LNCaP clone FGC (cell line): ENCODE results near the gene LRRC71.

ENCODE experiments used
- DNase-seq: peaks from one replicate; pipeline ENCODE4 v3.0.0-alpha.2; 2011; ENCODE audit warnings: low read depth
- H3K4me3 ChIP-seq: 2 replicates; pipeline ENCODE4 v1.5.1; 2011; ENCODE audit warnings: mild to moderate bottlenecking, low read depth, low read length, control low read depth
- CTCF ChIP-seq: IDR thresholded peaks from 2 replicates; pipeline ENCODE4 v1.5.1; 2012; ENCODE audit warnings: mild to moderate bottlenecking; ENCODE audit not compliant: control insufficient read depth, insufficient read depth; ENCODE audit errors: extremely low read depth

The LRRC71 gene

GRCh38 chr1:156933136-156933535 is 12.7 kb downstream of the LRRC71 start:
- no peak overlapping the region for H3K4me3 ChIP-seq
- no peak for TF ChIP-seq CTCF
- no peak for DNase-seq

- TF ChIP-seq CTCF, result no peak
- no peak for DNase-seq
- no peak overlapping the region for H3K4me3 ChIP-seq
Measured at GRCh38 chr1:156935505-156936128, 15.2 kb downstream of the LRRC71 start.

- H3K4me3 ChIP-seq, result no peak overlapping the region
- no peak for DNase-seq
- TF ChIP-seq CTCF, result no peak
Measured at GRCh38 chr1:156936191-156936590, 15.8 kb downstream of the LRRC71 start.

GRCh38 chr1:156936721-156937220 is 16.3 kb downstream of the LRRC71 start:
- no peak for TF ChIP-seq CTCF
- DNase-seq, result no peak
- no peak overlapping the region for H3K4me3 ChIP-seq

GRCh38 chr1:156937883-156938282 is 17.5 kb downstream of the LRRC71 start:
- TF ChIP-seq CTCF, result no peak
- H3K4me3 ChIP-seq, result no peak overlapping the region
- DNase-seq, result no peak

GRCh38 chr1:156938813-156939212 is 18.4 kb downstream of the LRRC71 start:
- no peak for TF ChIP-seq CTCF
- DNase-seq, result no peak
- H3K4me3 ChIP-seq, result no peak overlapping the region

- H3K4me3 ChIP-seq, result no peak overlapping the region
- no peak for DNase-seq
- TF ChIP-seq CTCF, result no peak
Measured at GRCh38 chr1:156939786-156940334, 19.4 kb downstream of the LRRC71 start.
